K562 (cell line): Measurements from ENCODE around the gene SLC7A6. TPM values are rescaled to one million over a fixed set of nuclear protein-coding genes. Genes with fewer than 3 reads are reported as not detected.

Experiments used
- ATAC-seq: fragments of 200-7000 bp; cut with Tn5 transposase; 3 replicates; pipeline ENCODE4 v1.9.1; 2020; ENCODE audit warnings: moderate library complexity
- BruUV-seq: library from RNA; stranded (reverse); fragments of 400-500 nt; replicated peaks from 2 replicates; lab custom pipeline; 2021; lab: Mats Ljungman, UMichigan
- CTCF ChIA-PET: fragments of 300-600 bp; formaldehyde crosslinking; extraction: SDS; loops from one replicate; lab custom pipeline; 2021; ENCODE audit warnings: low intra/inter-chr PET ratio; lab: Yijun Ruan, JAX
- POLR2A ChIA-PET: fragments of 300-600, 350-650 bp; sonication (Branson Sonifier 250); formaldehyde crosslinking; extraction: SDS; loops from one replicate; lab custom pipeline; 2021; ENCODE audit warnings: antibody characterized with exemption, inconsistent platforms; lab: Yijun Ruan, JAX
- DNase-seq, 4 experiments: peaks; one replicate each; pipeline versions ENCODE4 v3.0.0 to v3.0.0-alpha.2; 2011 to 2018; ENCODE audit warnings: low spot score in 3 of 4, mixed read lengths in 3 of 4; ENCODE audit errors: extremely low read depth in 1 of 4
- FAIRE-seq: peaks from 2 replicates; lab custom pipeline; 2011; peaks lifted over from hg19 to GRCh38; lab: Jason Lieb, UNC
- H2AFZ ChIP-seq: 2 replicates; pipeline ENCODE4 v1.6.0; 2011; ENCODE audit warnings: low read depth, low read length, control low read depth, inconsistent platforms
- H3K27ac ChIP-seq: fragments of 200-600 bp; 3 replicates; pipeline ENCODE4 v1.8.0; 2011; ENCODE audit warnings: low read depth, mild to moderate bottlenecking, control low read depth, inconsistent platforms, low read length, moderate library complexity, mixed read lengths; ENCODE audit errors: extremely low read depth
- H3K27me3 ChIP-seq, 2 experiments: fragments of 300-600 bp in 1 of 2; 2 replicates in 1 of 2; 3 replicates in 1 of 2; pipeline versions ENCODE4 v1.6.0 to v1.8.0; 2011; ENCODE audit warnings: inconsistent platforms in 2 of 2, low read length in 2 of 2, mild to moderate bottlenecking in 1 of 2, mixed read lengths in 1 of 2, moderate library complexity in 1 of 2; ENCODE audit not compliant: control insufficient read depth in 2 of 2, insufficient read depth in 2 of 2
- H3K36me3 ChIP-seq: fragments of 300-600 bp; 3 replicates; pipeline ENCODE4 v1.8.0; 2011; ENCODE audit warnings: mild to moderate bottlenecking, low read length, inconsistent platforms; ENCODE audit not compliant: control insufficient read depth, insufficient read depth
- H3K4me1 ChIP-seq, 2 experiments: fragments of 200-600 bp in 1 of 2; replicated peaks in 1 of 2; 2 replicates in 1 of 2; 3 replicates in 1 of 2; pipeline versions ENCODE4 v1.5.1 to v1.8.0; 2011; ENCODE audit warnings: inconsistent platforms in 2 of 2, low read length in 2 of 2, mild to moderate bottlenecking in 1 of 2, mixed read lengths in 1 of 2, moderate library complexity in 1 of 2; ENCODE audit not compliant: control insufficient read depth in 2 of 2, insufficient read depth in 2 of 2
- H3K4me2 ChIP-seq: 2 replicates; pipeline ENCODE4 v1.6.1; 2011; ENCODE audit warnings: low read length, control low read depth, inconsistent platforms, mixed read lengths; ENCODE audit not compliant: insufficient read depth
- H3K4me3 ChIP-seq: fragments of 200-600 bp; sonication (generic), shearing (Covaris generic); 2 replicates; pipeline ENCODE4 v1.5.1; 2016; ENCODE audit warnings: control low read depth, inconsistent platforms
- H3K79me2 ChIP-seq: fragments of 200-600 bp; 3 replicates; pipeline ENCODE4 v1.8.0; 2011; ENCODE audit warnings: low read length, inconsistent platforms; ENCODE audit not compliant: control insufficient read depth, insufficient read depth
- H3K9ac ChIP-seq, 2 experiments: 2 replicates each; pipeline versions ENCODE4 v1.6.0 to v1.6.1; 2011; ENCODE audit warnings: low read depth in 2 of 2, low read length in 2 of 2, control low read depth in 1 of 2, inconsistent platforms in 1 of 2, mild to moderate bottlenecking in 1 of 2, mixed read lengths in 1 of 2; ENCODE audit not compliant: insufficient read depth in 1 of 2
- H3K9me1 ChIP-seq: one replicate; pipeline ENCODE4 v1.6.0; 2011; ENCODE audit warnings: inconsistent platforms, mild to moderate bottlenecking, low read length, moderate library complexity; ENCODE audit not compliant: control insufficient read depth, insufficient read depth
- H3K9me3 ChIP-seq: replicated peaks from 2 replicates; pipeline ENCODE4 v1.5.1; 2011; ENCODE audit warnings: low read depth, low read length, inconsistent platforms; ENCODE audit not compliant: control insufficient read depth, insufficient read depth
- H4K20me1 ChIP-seq: replicated peaks from 2 replicates; pipeline ENCODE4 v1.6.1; 2011; ENCODE audit warnings: low read length, inconsistent platforms, mixed read lengths; ENCODE audit not compliant: control insufficient read depth, insufficient read depth
- ARHGAP35 ChIP-seq: fragments of 450-650 bp; IDR thresholded peaks from 2 replicates; pipeline ENCODE4 v1.6.1; 2018; ENCODE audit not compliant: partially characterized antibody
- EWSR1 ChIP-seq: fragments of 450-650 bp; IDR thresholded peaks from 2 replicates; pipeline ENCODE4 v1.6.1; 2018; ENCODE audit warnings: borderline replicate concordance, mild to moderate bottlenecking, low read depth, moderate library complexity; ENCODE audit not compliant: partially characterized antibody
- EZH2 ChIP-seq: IDR thresholded peaks from 2 replicates; pipeline ENCODE4 v1.6.1; 2012; ENCODE audit warnings: low read depth, mild to moderate bottlenecking, inconsistent platforms, low read length, borderline replicate concordance
- FIP1L1 ChIP-seq: fragments of 200-400 bp; formaldehyde crosslinking; IDR thresholded peaks from 2 replicates; pipeline ENCODE4 v1.6.1; 2018; ENCODE audit warnings: mild to moderate bottlenecking, low read depth, low read length; ENCODE audit not compliant: poor library complexity, severe bottlenecking
- JUN ChIP-seq, 2 experiments: sonication (generic) in 1 of 2; formaldehyde crosslinking in 1 of 2; IDR thresholded peaks; 2 replicates each; pipeline versions ENCODE4 v1.6.1 to v1.8.0; 2012 to 2022; ENCODE audit warnings: borderline replicate concordance in 2 of 2, mild to moderate bottlenecking in 2 of 2, improper control_type of control experiment in 1 of 2, low read depth in 1 of 2, low read length in 1 of 2, missing genetic modification reagents in 1 of 2
- KLF13 ChIP-seq: fragments of 450-650 bp; IDR thresholded peaks from 2 replicates; pipeline ENCODE4 v1.6.1; 2016; ENCODE audit warnings: missing genetic modification characterization, low read depth, mild to moderate bottlenecking, missing compliant biosample characterization, moderate library complexity, borderline replicate concordance
- MYBL2 ChIP-seq, 2 experiments: fragments of 450-650 bp in 1 of 2; sonication (generic) in 1 of 2; formaldehyde crosslinking in 1 of 2; IDR thresholded peaks; 2 replicates each; pipeline versions ENCODE4 v1.6.1 to v1.8.1; 2017 to 2022; ENCODE audit warnings: borderline replicate concordance in 1 of 2, inconsistent platforms in 1 of 2, low read depth in 1 of 2, mild to moderate bottlenecking in 1 of 2, missing genetic modification reagents in 1 of 2, moderate library complexity in 1 of 2
- OTX1 ChIP-seq: fragments of 450-650 bp; formaldehyde crosslinking; IDR thresholded peaks from 2 replicates; pipeline ENCODE4 v1.4.0; 2022; ENCODE audit warnings: mild to moderate bottlenecking
- TFE3 ChIP-seq: fragments of 450-650 bp; formaldehyde crosslinking; IDR thresholded peaks from 2 replicates; pipeline ENCODE4 v1.4.0; 2020; ENCODE audit warnings: mild to moderate bottlenecking, mixed read lengths
- ZEB2 ChIP-seq: fragments of 450-650 bp; IDR thresholded peaks from 2 replicates; pipeline ENCODE4 v1.6.1; 2016
- ZNF707 ChIP-seq: fragments of 250-450 bp; sonication (Bioruptor Pico); conservative IDR thresholded peaks from 2 replicates; pipeline ENCODE4 v1.8.0; 2022; ENCODE audit warnings: inconsistent platforms, mild to moderate bottlenecking, moderate library complexity
- ZNF76 ChIP-seq: fragments of 250-450 bp; sonication (Bioruptor Pico); IDR thresholded peaks from 2 replicates; pipeline ENCODE4 v1.4.0; 2020; ENCODE audit warnings: mild to moderate bottlenecking, moderate library complexity, borderline replicate concordance
- WGBS: fragments of 100-300 bp; shearing (Covaris generic); methylation state at CpG from one replicate; pipeline ENCODE4 v1.1.6; 2016; ENCODE audit warnings: low coverage, mixed read lengths; ENCODE audit not compliant: insufficient coverage; ENCODE audit errors: missing lambda C conversion rate; 5-methylcytosine and 5-hydroxymethylcytosine counted together
- in situ Hi-C: fragments of 300-500 bp; cut with MboI; formaldehyde crosslinking; loops from 4 replicates; pipeline ENCODE4 v1.15.0; 2018; ENCODE audit warnings: inconsistent platforms, mixed read lengths
- intact Hi-C: fragments of 100-400 bp; cut with micrococcal nuclease; formaldehyde crosslinking; loops from 2 replicates; pipeline ENCODE4 v1.14.2; 2022
- polyA plus RNA-seq, 8 experiments: library from polyadenylated mRNA; depleted of rRNA in 4 of 8; stranded (reverse) in 5 of 8; unstranded in 3 of 8; fragments of >200 nt; fragmentation: Nextera tagmentation in 2 of 8; fragmentation: Illumina TruSeq in 1 of 8; extraction: Ambion mirVana in 2 of 8; extraction: Trizol in 1 of 8; gene quantifications; 2 replicates each; pipeline versions ENCODE4 v1.2.1 to v1.2.3, GENCODE V29; 2011 to 2014; ENCODE audit warnings: inconsistent platforms in 1 of 8, missing spikeins in 1 of 8
- total RNA-seq, 7 experiments: library from RNA; depleted of rRNA in 6 of 7; stranded (reverse); fragments of >200 nt in 6 of 7; fragmentation: Illumina TruSeq in 2 of 7; extraction: Trizol in 2 of 7; gene quantifications; 2 replicates each; pipeline versions ENCODE4 v1.2.1 to v1.2.3, GENCODE V29; 2011 to 2021; ENCODE audit warnings: low replicate concordance in 1 of 7
- TF ChIP-seq, protein P1 (sequence below): fragments of 450-650 bp; IDR thresholded peaks from 2 replicates; pipeline ENCODE4 v1.7.0; 2016; ENCODE audit warnings: borderline replicate concordance
- TF ChIP-seq, protein P2 (sequence below): fragments of 450-650 bp; IDR thresholded peaks from 2 replicates; pipeline ENCODE4 v1.6.1; 2016; ENCODE audit warnings: antibody characterized with exemption
- TF ChIP-seq, protein P3 (sequence below): fragments of 250-450 bp; sonication (Bioruptor Pico); IDR thresholded peaks from 2 replicates; pipeline ENCODE4 v1.4.0; 2020; ENCODE audit warnings: mild to moderate bottlenecking

Gene SLC7A6
- total and polyA plus RNA-seq, 9 of the 15 experiments (the other 6 are each of a cell fraction or from before 2014, with no cell fraction given) = 12.6 to 60.1 (median 29.8) TPM

GRCh38 chr16:68347605-68348004 lies 83.3 kb downstream of the SLC7A6 start:
- no peak for FAIRE-seq
- TF ChIP-seq KLF13 (tag) (no peak), ZNF707 (no peak), EZH2 (no peak), FIP1L1 (no peak), ZNF76 (CRISPR knock-in tag) (no peak), EWSR1 (no peak), JUN (IDR thresholded peaks at IDR 0.05; ENCODE audit: borderline replicate concordance, low read depth, low read length) (no peak), JUN (CRISPR knock-in tag; IDR thresholded peaks at IDR 0.05; ENCODE audit: borderline replicate concordance) (no peak), OTX1 (CRISPR knock-in tag) (no peak), MYBL2 (IDR thresholded peaks at IDR 0.05; ENCODE audit: low read depth) (no peak), MYBL2 (CRISPR knock-in tag; IDR thresholded peaks at IDR 0.05; ENCODE audit: borderline replicate concordance) (no peak), ZEB2 (no peak), ARHGAP35 (no peak), TFE3 (no peak)
- TF ChIP-seq, protein P1, sequence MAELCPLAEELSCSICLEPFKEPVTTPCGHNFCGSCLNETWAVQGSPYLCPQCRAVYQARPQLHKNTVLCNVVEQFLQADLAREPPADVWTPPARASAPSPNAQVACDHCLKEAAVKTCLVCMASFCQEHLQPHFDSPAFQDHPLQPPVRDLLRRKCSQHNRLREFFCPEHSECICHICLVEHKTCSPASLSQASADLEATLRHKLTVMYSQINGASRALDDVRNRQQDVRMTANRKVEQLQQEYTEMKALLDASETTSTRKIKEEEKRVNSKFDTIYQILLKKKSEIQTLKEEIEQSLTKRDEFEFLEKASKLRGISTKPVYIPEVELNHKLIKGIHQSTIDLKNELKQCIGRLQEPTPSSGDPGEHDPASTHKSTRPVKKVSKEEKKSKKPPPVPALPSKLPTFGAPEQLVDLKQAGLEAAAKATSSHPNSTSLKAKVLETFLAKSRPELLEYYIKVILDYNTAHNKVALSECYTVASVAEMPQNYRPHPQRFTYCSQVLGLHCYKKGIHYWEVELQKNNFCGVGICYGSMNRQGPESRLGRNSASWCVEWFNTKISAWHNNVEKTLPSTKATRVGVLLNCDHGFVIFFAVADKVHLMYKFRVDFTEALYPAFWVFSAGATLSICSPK = no peak
- TF ChIP-seq, protein P2, sequence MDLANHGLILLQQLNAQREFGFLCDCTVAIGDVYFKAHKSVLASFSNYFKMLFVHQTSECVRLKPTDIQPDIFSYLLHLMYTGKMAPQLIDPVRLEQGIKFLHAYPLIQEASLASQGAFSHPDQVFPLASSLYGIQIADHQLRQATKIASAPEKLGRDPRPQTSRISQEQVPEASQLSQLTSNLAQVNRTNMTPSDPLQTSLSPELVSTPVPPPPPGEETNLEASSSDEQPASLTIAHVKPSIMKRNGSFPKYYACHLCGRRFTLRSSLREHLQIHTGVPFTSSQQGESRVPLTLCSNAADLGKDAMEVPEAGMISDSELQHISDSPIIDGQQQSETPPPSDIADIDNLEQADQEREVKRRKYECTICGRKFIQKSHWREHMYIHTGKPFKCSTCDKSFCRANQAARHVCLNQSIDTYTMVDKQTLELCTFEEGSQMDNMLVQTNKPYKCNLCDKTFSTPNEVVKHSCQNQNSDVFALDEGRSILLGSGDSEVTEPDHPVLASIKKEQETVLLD = no peak
- TF ChIP-seq, protein P3, sequence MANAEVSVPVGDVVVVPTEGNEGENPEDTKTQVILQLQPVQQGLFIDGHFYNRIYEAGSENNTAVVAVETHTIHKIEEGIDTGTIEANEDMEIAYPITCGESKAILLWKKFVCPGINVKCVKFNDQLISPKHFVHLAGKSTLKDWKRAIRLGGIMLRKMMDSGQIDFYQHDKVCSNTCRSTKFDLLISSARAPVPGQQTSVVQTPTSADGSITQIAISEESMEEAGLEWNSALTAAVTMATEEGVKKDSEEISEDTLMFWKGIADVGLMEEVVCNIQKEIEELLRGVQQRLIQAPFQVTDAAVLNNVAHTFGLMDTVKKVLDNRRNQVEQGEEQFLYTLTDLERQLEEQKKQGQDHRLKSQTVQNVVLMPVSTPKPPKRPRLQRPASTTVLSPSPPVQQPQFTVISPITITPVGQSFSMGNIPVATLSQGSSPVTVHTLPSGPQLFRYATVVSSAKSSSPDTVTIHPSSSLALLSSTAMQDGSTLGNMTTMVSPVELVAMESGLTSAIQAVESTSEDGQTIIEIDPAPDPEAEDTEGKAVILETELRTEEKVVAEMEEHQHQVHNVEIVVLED (CRISPR knock-in tag) = no peak
- peaks cover 3 to 6% of the 10 kb centered on the region in 2 experiments; a peak in 3 of 5 replicates for H3K4me1 ChIP-seq
- no peak for ATAC-seq
- in situ Hi-C loops = no loop called here
- no peaks in the 10 kb centered on the region for H3K9me3 ChIP-seq
- intact Hi-C loops = no loop called here
- H3K36me3 ChIP-seq = peaks cover 92% of the 10 kb centered on the region
- H3K27ac ChIP-seq = no peak overlapping the region
- POLR2A ChIA-PET = interaction anchor here (0.7 to 1.2 kb wide), 2 partner anchors 10 to 25 kb away, joined by 3 read pairs; no protein-coding TSS in a partner anchor
- no peak overlapping the region for H3K4me2 ChIP-seq
- DNase-seq = no peak
- WGBS = 84% methylated on average over 4 of the region's 4 CpGs
- no peaks in the 10 kb centered on the region for H3K79me2 ChIP-seq
- CTCF ChIA-PET = no interaction called here
- no peaks in the 10 kb centered on the region for H3K27me3 ChIP-seq
- no peaks in the 10 kb centered on the region; the same call in 1 of the 2 replicates for H4K20me1 ChIP-seq
- H3K9ac ChIP-seq = no peak overlapping the region
- no peak overlapping the region for H3K4me3 ChIP-seq
- no peaks in the 10 kb centered on the region for H3K9me1 ChIP-seq
- no peak overlapping the region for H2AFZ ChIP-seq
- no TSS peak for BruUV-seq
